Right lobe of liver (tissue), 4 donors: ENCODE data around the gene PDCL3.

Source experiments
- POLR2A ChIP-seq: fragments of 450-650 bp; IDR thresholded peaks from one replicate; pipeline ENCODE4 v1.6.1; 2017; ENCODE audit warnings: antibody characterized with exemption, mild to moderate bottlenecking
- TF ChIP-seq, protein P1 (sequence below), 4 donors: fragments of 200-600 bp in 3 of 4; fragments of 450-650 bp in 1 of 4; IDR thresholded peaks; one replicate each; pipeline versions ENCODE4 v1.5.1 to v1.8.0; 2016 to 2022; ENCODE audit warnings: antibody characterized with exemption in 4 of 4, mild to moderate bottlenecking in 2 of 4
- donor health status: DM: no; HTN: no; CAD: no.
- donor health status: DM: no; HTN: no; CAD: no.
- donor health status: DM: no; HTN: yes; CAD: no.

DNA sequence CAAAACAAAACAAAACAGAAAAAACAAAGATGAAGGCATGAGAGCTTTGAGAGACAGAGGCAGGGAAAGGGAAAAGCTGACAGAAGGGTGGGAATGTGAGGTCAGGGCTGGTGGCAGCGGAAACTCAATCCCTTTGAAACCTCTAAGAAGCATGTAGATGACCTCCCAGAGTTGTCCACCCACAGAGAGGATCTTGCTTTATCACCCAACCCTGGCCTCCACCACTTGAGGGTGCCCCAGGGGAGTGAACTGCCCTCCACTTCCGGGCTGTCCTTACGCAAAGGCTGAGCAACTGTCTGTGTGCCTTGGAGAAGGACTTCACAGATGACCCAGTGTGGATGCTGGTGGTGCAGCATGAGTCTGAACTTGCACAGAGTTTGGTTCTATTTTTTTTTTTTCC lies 26.7 kb downstream of the PDCL3 start:
- TF ChIP-seq, protein P1, sequence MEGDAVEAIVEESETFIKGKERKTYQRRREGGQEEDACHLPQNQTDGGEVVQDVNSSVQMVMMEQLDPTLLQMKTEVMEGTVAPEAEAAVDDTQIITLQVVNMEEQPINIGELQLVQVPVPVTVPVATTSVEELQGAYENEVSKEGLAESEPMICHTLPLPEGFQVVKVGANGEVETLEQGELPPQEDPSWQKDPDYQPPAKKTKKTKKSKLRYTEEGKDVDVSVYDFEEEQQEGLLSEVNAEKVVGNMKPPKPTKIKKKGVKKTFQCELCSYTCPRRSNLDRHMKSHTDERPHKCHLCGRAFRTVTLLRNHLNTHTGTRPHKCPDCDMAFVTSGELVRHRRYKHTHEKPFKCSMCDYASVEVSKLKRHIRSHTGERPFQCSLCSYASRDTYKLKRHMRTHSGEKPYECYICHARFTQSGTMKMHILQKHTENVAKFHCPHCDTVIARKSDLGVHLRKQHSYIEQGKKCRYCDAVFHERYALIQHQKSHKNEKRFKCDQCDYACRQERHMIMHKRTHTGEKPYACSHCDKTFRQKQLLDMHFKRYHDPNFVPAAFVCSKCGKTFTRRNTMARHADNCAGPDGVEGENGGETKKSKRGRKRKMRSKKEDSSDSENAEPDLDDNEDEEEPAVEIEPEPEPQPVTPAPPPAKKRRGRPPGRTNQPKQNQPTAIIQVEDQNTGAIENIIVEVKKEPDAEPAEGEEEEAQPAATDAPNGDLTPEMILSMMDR (IDR thresholded peaks at IDR 0.05), result no peak
- no peak for TF ChIP-seq POLR2A
